ENCODE results near the gene C22orf39. TPM values are rescaled to one million over a fixed set of nuclear protein-coding genes. Genes with fewer than 3 reads are reported as not detected.

Gene C22orf39
- total and polyA plus RNA-seq, 10 of the 15 experiments (the other 5 are each of a cell fraction or from before 2014, with no cell fraction given), result 6.7 to 47.0 (median 26.5) TPM

- TF ChIP-seq CUX1 (IDR thresholded peaks at IDR 0.05; ENCODE audit: insufficient replicate concordance, low read depth, low read length) (no peak), NFIC (IDR thresholded peaks at IDR 0.05; ENCODE audit: low read depth, low read length) (no peak), SIN3A (IDR thresholded peaks at IDR 0.05; ENCODE audit: low read depth, low read length) (no peak), ZNF687 (IDR thresholded peaks at IDR 0.05) (no peak), RFX5 (IDR thresholded peaks at IDR 0.05; ENCODE audit: low read depth, low read length) (no peak), RUNX3 (IDR thresholded peaks at IDR 0.05; ENCODE audit: low read length) (no peak)
Observed at GRCh38 chr22:19460036-19460435, 12.5 kb upstream of the C22orf39 start (continued).
